Activated CD8-positive, alpha-beta memory T cell treated with anti-CD3 and anti-CD28 coated beads for 24 hours (primary cell): Measurements from ENCODE around the gene TRMO.
A peak's percentile ranks its signal among the peaks of the same experiment; 100 is the strongest.

Experiments
- DNase-seq: peaks from one replicate; pipeline ENCODE4 v3.0.0-alpha.2; 2020

TRMO gene

DNA sequence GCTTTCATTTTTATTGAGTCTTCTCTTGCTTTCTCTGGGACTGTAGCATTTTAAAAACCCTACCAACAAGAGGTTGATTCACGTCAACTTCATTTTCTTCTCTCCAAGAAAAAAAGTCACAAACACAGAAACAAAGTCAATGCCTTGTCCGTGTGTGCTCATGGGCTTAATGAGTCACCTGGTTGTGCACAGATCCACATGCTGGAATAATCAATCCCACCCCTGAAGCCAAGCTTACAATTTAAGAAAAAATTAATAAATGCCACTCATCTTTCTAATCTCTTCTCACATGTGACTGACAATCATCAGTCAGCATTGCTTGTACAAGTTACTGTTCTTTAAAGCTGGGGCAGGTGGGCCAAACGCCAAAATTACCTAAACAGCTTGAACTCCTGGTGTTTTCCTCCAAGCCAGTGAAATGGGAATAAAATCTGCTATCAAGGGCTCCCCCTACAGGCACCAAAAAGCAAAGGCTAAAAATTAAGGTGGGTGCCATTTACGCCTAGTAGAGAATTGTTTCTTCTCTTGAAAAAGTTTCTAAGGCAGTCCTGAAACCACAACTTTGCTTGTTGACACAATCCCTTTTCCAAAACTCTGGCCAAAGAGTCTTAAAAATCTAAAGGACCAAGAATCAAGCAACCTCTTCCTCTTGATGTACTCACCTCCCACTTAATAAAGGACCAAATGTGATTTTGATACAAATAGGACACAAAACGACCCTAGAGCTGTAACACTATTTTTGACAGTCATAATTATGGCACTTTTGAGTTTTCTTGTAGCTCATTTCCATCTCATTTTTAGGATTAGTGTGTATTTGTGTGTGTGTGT lies 21.3 kb downstream of the TRMO start:
- no peak for DNase-seq

GRCh38 chr9:97900103-97900737 lies 22.1 kb downstream of the TRMO start:
- DNase-seq, result no peak

GRCh38 chr9:97895695-97896332 lies 26.5 kb downstream of the TRMO start:
- no peak for DNase-seq

DNA sequence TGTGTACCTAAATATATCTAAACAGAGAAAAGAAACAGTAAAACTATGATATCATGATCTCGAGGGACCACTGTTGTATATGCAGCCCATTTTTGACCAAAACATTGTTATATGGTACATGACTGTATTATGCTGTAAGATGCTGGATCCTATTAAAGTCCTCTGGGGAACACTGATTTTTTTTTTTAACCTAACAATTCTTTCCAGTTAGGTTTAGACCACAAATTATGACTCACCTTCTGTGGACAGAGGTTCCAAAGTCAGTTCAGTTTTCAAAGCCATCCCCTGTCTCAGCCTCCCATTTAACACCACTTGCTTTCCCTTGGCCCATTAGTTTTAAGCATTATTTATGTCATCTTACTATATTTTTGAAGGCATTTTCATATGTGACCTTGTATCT lies 27.1 kb downstream of the TRMO start:
- no peak for DNase-seq

- DNase-seq, result no peak
These were observed 29.9 kb downstream of the TRMO start for GRCh38 chr9:97892421-97892820.

DNA sequence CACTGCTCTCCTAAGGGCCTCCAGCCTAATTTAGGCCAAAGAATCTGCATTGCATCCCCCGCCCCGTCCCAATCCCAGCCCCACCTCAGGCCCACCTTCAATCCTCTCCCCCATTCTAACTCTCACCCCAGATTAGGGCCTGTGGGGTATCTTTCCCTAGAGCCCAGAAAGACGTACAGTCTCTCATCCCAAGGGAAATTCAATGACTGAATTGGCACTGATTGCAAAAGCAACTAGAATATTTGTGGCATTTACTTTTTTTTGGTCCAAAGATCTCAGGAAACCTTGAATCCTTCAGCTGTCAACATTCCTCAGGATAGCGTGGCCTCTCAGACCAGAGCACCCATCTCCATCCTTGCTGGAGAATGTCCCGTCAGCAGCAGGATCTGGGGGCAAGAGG lies 30.6 kb downstream of the TRMO start:
- no peak for DNase-seq

GRCh38 chr9:97889941-97890887 lies 32.1 kb downstream of the TRMO start:
- peak; percentile 83 for DNase-seq

DNA sequence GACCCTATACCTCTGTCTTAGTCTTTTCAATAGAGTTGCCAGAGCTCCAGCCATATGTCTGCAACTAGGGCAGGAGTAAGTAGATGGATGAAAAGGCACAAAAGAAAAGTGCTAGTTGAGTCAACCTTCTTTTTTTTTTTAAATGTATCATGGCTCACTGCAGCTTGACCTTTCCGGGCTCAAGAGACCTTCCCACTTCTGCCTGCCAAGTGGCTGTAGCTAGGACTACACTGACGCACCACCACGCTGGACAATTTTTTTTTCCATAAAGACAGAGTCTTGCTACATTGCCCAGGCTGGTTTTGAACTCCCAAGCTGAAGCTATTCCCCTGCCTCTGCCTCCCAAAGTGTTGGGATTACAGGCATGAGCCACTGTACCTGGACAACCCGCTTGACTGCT lies 42.0 kb downstream of the TRMO start:
- DNase-seq, result no peak

GRCh38 chr9:97876061-97876460 lies 46.2 kb downstream of the TRMO start:
- DNase-seq, result no peak

DNA sequence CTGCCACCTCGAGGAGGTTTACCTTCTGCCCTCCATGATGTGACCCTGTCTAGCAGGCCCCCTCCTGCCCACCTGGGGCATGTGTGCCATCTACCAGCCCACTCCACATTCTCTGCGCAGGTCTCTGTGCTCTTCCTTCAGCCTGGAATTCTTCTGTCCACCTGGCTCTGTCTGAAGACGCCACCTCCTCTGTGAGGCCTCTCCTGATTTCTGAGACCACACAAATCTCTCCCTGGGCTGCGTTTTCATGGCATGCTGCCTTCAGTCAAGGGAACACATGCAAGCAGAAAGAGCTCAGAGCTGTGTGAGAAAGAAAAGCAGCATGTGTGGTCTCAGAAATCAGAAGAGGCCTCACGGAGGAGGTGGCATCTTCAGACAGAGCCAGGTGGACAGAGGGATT lies 47.2 kb downstream of the TRMO start:
- DNase-seq, result no peak

- DNase-seq, result no peak
These were observed 47.7 kb downstream of the TRMO start for GRCh38 chr9:97874624-97875023.

DNA sequence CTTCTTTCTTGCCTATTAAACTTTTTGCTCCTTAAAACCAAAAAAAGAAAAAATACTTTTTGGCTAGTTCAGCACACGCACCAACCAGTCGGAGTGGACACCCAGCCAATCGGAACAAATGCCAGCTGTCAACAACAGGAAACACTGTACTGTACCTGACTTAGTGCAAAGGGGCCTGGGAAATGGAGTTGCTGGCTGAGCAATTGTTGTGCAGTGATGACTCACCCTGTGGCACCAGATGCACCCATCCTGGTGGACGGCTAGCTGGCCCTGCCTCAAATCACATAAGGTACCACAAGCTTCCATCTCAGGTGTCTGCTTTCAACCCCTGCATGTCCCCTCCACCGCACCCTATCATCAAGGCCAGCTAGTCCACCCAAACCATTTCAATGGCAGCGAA lies 48.4 kb downstream of the TRMO start:
- no peak for DNase-seq

DNA sequence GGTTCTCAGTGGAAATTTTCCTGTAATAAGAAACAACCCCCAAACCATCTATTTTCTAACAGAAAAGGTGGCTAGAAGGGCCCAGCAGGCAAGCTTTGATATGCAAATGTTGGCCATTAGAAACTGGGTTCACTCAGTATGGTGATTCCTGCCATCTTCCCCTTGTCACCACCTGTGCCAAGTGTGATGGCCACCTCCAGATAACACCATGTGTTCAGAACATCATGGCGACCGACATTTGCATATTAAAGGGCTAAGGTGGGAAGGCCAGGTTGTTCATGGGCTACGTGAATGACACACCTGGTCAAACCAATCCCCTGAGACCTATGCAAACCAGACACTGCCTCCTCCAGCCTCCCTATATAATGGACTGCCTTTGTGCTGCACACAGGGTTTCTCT lies 48.9 kb downstream of the TRMO start:
- DNase-seq, result no peak

DNA sequence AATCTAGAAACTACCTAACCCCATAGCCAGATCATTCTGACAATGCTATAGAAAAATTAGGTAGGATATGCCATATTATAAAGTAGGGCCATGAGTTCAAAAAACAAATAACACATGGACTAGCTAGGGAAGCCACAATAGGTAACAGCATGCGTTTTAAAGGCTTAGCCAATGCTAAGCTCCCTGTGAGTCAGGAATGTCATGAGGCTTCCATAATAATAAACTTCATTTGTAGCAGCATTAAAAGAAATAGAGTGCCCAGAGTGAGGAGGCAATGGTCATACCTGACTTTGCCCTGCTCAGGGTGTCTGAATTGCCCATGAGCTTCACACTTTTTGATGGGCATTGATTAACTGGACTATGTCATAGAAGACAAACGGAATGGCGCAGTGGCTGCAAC lies 53.4 kb downstream of the TRMO start:
- no peak for DNase-seq

GRCh38 chr9:97866848-97867247 lies 55.5 kb downstream of the TRMO start:
- no peak for DNase-seq

GRCh38 chr9:97866300-97866699 lies 56.0 kb downstream of the TRMO start:
- DNase-seq, result no peak

DNA sequence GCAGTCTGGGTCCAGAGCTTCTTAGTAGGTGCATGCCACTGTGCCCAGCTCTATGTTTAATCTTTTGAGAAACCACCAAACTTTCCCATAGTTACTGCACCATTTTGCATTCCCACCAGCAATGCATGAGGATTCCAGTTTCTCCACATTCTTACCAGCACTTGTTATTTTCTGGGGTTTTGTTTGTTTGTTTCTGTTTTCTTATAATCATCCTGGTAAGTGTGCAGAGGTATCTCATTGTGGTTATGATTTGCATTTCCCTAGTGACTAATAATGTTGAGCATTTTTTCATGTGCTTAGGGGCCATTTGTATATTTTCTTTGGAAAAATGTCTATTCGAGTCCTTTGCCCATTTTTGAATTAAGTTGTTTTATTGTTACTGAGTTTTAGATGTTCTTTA lies 57.9 kb downstream of the TRMO start:
- no peak for DNase-seq

- no peak for DNase-seq
These were observed 59.0 kb downstream of the TRMO start for GRCh38 chr9:97863314-97863713.

DNA sequence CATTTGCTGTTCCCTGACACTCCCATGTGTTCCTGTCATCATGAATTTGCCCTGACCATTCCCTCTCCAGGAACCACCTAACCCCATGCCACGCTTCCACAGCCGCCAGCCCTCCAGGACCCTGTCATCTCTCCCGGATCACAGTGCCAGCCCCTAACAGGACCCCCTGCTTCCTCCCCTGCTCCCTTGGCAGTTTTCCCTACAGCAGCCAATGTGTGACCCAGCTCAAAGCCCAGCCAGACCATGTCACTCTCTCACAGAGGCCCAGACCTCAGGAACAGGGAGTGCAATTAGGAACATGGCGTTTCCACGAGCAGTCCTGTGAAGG lies 61.2 kb downstream of the TRMO start:
- no peak for DNase-seq

GRCh38 chr9:97860451-97861147 lies 61.7 kb downstream of the TRMO start:
- DNase-seq, result no peak

- DNase-seq, result no peak
These were observed 63.0 kb downstream of the TRMO start for GRCh38 chr9:97859346-97859745.

DNA sequence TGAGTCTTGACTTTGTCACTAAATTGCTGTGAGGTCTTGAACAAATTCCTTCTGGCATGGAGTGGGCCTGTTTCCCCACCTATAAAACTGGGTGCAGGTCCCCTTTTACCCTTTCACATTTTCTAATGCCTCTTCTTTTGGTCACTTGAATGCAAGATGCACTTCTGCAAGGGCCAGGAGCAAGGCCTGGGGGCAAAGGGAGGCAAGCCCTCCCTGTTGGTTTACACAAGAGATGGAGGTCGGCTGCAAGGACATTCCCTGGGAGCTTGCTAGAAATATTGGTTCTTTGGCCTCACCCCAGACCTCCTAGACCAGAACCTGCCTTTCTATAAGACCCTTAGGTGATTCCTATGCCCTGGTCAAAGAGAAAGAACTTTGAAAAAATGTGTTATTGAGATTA lies 63.5 kb downstream of the TRMO start:
- DNase-seq, result no peak

DNA sequence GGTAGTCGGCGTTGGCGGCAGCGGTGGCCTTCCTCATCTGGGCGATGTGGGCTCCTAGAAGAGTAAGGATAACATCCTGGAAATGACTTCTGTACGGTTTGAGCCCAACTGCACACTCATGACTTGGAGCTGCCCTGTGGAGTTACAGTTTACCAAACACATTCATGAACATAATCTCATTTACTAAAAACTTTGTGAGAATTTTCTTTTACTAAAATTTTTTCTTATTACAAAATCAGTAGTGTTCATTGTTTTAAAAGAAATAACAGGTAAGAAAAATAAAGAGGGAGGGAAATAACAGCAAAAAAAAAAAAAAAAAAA lies 63.9 kb downstream of the TRMO start:
- no peak for DNase-seq
